ENCODE data around the gene CDHR1.

CDHR1 gene

DNA sequence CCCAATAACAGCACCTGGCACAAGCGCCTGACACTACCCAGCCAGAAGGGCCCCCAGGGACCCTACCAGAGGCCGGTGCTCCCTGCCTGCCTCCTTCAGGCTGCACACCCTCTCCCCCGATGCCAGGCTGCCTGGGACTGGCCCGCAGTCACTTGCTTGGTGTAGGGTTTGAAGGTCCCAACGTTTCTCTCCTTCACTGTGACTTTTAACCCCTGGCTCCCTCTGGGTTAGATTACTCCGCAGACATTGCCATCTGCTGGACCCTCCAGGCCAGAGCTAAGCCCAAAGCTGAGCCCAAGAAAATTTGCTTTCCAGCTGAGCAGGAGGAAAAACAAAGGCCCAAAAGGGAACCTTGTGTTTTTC is 6.9 kb downstream of the CDHR1 start:
- no peak overlapping the region for H3K27ac ChIP-seq
- H3K4me3 ChIP-seq = no peak overlapping the region
- TF ChIP-seq CTCF (IDR thresholded peaks at IDR 0.05) = no peak
- DNase-seq (ENCODE audit: low spot score) = no peak

GRCh38 chr10:84201682-84202081 is 7.3 kb downstream of the CDHR1 start:
- H3K4me3 ChIP-seq = no peak overlapping the region
- DNase-seq (ENCODE audit: low spot score) = no peak

GRCh38 chr10:84202349-84202748 is 8.0 kb downstream of the CDHR1 start:
- H3K27ac ChIP-seq = no peak overlapping the region
- no peak for TF ChIP-seq CTCF (IDR thresholded peaks at IDR 0.05)
- H3K4me3 ChIP-seq = no peak overlapping the region
- no peak for DNase-seq (ENCODE audit: low spot score)

More at GRCh38 chr10:84201682-84202081, 7.3 kb downstream of the CDHR1 start:
- no peak overlapping the region for H3K27ac ChIP-seq
- TF ChIP-seq CTCF (IDR thresholded peaks at IDR 0.05) = no peak

- H3K27ac ChIP-seq = no peak overlapping the region
- no peak for TF ChIP-seq CTCF (IDR thresholded peaks at IDR 0.05)
- DNase-seq (ENCODE audit: low spot score) = no peak
- H3K4me3 ChIP-seq = no peak overlapping the region
Observed at GRCh38 chr10:84204122-84204521, 9.8 kb downstream of the CDHR1 start.

- DNase-seq (ENCODE audit: low spot score) = no peak
- TF ChIP-seq CTCF (IDR thresholded peaks at IDR 0.05) = no peak
- H3K4me3 ChIP-seq = no peak overlapping the region
Observed at GRCh38 chr10:84204610-84205009, 10.3 kb downstream of the CDHR1 start.

DNA sequence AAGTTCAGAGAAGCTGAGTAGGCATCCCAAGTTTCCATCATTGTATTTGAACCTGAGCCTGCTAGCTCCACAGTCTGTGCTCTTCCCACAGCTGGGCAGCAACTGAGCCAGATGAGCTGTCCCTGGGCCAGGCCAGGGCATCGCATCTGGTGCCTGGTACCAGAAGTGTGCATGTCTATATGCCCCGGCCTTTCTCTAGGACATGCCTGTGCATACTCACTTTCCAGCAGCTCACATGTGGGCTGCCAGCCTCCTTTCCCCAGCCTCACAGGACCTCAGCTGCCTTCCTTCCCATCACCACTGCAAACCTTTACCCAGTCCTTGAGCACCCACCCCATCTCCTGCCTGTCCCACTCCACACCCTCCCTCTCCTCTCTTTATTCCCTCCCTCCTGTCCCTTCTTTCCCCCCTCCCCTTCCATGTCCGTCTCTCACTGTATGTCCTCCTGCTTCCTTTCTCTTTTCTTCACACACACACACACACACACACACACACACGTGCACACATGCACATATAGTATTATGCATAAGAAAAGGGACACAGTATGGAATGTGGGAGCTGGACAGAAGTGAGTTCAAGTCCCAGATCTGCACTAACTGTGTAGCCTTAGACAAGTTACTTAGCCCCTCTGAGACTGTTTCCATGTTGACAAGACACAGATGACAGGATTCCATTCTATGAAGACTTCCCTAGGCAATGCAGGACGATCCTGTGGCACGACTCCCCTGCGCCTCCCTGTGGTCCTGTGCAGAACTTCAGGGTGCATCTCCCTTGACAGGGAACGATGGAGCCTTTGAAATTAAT is 10.9 kb downstream of the CDHR1 start:
- no peak overlapping the region for H3K4me3 ChIP-seq
- H3K27ac ChIP-seq = no peak overlapping the region
- DNase-seq (ENCODE audit: low spot score) = no peak
- TF ChIP-seq CTCF (IDR thresholded peaks at IDR 0.05) = no peak

More at GRCh38 chr10:84204610-84205009, 10.3 kb downstream of the CDHR1 start:
- H3K27ac ChIP-seq = no peak overlapping the region

DNA sequence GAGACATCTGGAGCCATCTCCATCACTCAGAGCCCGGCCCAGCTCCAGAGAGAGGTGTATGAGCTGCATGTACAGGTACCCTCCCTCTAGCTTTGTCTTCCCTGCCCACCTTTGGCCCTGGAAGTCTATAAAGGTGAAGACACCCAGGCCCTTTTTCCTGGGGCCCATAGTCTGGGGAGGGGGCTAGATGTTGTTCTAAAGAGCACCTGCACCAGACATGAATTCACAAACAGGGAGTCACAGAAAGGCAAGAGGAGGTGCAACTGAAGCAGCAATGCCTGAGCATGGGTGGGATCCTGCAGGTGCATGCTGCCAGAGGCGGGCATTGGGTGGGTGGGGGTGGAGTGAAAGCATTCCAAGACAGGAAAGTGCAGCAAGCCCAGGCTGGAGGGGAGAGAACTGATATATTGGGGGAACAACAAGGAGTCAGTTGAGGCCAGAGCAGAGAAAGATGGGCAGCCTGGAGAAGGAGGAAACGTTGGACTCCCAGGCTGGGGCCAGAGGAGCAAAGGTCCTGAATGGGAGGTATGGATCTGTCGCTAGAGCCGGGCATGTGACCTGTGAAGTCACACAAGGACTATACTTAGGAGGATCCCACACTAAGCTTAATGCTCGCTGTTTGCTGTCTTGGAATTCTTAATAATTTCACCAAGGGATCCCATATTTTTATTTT is 11.7 kb downstream of the CDHR1 start:
- DNase-seq (ENCODE audit: low spot score) = no peak
- H3K27ac ChIP-seq = no peak overlapping the region
- TF ChIP-seq CTCF (IDR thresholded peaks at IDR 0.05) = no peak
- no peak overlapping the region for H3K4me3 ChIP-seq
